GM12874 (cell line): Measurements from ENCODE around the gene ZNF792.

Experiments used
- CTCF ChIP-seq: IDR thresholded peaks from 2 replicates; pipeline ENCODE4 v1.5.1; 2011; ENCODE audit warnings: low read depth, mild to moderate bottlenecking, control low read depth, low read length, moderate library complexity; ENCODE audit not compliant: insufficient read depth

ZNF792 gene

DNA sequence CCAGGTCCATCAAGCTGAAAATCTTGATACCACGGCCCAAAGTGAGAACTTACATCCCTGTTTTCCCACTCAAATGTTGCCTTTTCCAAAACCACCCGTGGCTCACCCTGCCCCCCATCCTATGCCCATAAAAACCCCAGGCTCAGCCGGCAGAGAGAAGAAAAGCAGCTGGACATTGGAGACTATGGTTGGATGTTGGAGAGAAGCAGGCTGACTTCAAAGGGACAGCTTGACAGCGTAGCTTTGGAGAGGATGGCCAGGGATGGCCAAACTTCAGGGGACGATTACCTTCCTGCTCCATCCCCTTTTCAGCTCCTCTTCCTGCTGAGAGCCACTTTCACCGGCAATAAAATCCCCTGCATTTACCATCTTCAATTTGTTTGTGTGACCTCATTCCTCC lies 3.5 kb upstream of the ZNF792 start:
- no peak for TF ChIP-seq CTCF

GRCh38 chr19:34964598-34964997 lies 569 bp upstream of the ZNF792 start:
- TF ChIP-seq CTCF: no peak

DNA sequence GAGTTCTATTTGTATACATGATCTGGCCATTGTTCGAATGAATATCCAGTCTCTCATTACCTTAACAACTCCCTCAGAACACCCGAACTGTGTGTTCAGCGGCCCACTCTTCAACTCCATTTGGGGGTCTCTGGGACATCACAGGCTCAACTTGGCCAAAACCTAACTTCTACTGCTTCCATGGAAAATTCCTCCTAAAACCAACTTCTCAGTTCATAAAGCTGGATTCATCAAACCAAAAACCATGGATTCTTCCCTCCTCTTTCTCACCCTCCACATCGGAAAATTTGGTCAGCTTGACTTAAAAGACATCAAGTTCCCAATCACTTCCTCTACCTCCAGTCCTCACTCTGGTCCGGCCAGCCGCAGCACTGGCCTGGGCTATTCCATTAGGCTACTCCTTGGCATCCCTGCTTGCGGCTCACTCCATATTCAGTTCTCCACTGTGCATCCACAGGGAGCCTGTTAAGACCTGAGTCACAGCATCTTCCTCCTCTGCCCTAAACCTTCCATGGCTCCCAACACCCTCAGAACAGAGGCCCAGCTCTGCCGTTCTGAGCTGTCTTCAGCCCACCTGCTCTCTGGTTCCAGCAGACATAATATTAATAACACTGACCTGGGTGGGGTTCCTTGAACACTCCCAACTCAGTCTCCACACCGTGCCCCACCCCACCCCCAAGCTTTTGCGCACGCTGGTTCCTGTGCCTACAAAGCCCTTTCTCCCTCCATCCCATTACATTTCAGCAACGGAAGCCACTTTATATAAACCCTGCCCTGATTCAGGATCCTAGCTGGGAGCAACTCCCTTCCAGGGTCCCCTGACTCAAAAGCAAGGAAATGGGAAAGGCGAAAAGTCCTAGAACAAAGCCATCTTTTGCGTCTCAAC lies 1.1 kb downstream of the ZNF792 start:
- TF ChIP-seq CTCF: no peak

GRCh38 chr19:34961775-34962686 lies 2.0 kb downstream of the ZNF792 start:
- TF ChIP-seq CTCF: no peak

DNA sequence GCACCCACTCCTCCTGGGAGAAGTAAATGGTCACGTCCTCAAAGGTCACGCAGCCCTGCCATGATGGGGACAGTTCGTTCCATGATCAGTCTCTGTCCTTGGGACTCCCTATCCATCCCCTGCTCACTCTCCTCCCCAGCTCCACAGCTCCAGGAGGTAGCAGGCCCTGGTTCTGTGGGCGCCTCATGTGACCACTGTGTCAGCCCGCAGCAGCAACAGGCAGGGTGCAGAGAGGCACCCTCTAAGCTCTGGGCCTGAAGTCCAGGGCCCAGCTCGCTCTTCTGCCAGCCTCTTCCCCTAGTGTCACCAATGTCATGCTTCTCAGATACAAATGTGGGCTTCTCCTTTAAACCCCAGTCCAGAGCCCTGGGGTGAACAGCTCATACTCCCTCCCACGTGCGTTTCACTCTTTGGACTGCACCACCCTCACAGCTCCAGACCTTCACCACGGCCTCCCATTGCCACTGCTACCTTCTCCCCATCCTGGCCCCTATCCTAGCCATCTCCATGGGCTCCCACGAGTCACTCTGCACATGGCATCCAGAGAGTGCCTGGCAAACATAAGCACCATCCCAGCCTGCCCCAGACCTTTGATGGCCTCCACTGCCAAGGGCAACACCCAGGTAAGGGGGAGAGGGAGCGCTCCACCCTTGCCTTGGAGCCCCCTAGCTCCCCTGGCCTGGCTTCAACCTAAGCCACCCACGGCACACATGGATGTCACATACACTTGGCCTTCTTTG lies 2.9 kb downstream of the ZNF792 start:
- no peak for TF ChIP-seq CTCF

DNA sequence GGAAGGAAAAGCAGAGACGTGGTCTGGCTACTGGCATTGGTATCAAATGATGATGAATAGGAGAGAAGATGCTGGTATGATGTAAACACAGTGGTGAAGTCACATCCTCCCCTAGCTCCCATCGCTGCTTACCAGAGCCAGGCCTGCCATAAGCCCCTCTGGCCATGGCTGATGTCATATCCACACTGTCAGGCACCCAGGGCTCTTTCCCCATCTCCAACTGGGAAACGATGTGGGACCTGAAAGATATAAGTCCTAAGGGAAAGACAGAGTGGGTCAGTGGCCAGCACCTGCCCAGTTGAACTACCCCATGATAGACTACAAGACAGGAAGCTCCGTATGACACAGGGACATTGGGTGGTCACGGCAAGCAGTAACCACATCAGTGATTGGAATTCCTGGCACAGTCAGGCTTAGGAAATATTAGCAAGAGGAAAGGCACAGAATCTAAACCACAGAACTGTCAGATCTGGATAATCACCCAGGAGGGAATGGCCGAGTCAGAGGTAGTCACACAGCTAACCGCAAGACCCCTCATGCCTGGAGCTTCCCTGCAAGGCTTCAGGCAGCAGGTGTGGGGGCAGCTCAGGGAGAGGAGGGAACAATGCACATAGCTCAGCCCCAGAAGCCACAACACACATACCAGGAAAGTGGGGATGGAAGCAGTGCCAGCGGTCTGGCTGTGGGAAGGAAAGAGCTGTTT lies 3.8 kb downstream of the ZNF792 start:
- no peak for TF ChIP-seq CTCF

DNA sequence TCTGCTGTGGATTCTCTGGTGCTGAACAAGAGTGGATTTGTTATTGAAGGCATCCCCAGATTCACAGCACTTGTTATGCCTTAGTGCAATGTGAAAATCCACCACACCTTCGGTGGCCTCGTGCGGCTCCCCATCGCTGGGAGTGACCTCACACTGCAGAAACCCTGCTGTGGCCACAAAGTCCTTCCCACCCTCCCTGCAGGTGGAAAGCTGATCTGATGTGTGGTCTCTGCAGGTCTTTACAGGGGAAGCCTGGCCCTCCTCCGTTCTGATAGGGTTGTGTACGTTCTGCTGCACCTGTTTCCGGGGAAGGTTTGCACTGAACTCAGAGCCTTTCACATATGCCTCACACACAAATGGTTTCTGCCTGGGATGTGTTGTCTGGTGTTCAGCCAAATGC lies 5.0 kb downstream of the ZNF792 start:
- no peak for TF ChIP-seq CTCF
